DOHH2 (cell line): Measurements from ENCODE around the gene GRIN2C.

Experiments
- CTCF ChIP-seq: fragments of 200-600 bp; sonication (generic); IDR thresholded peaks from one replicate; pipeline ENCODE4 v1.5.1; 2014; ENCODE audit warnings: antibody characterized with exemption, mild to moderate bottlenecking, low read depth, low read length; ENCODE audit not compliant: poor library complexity, severe bottlenecking
- EZH2phosphoT487 ChIP-seq: fragments of 200-600 bp; sonication (generic); IDR thresholded peaks from 2 replicates; pipeline ENCODE4 v1.6.1; 2017; ENCODE audit warnings: borderline replicate concordance, mild to moderate bottlenecking, antibody characterized with exemption, low read length, moderate library complexity, mixed read lengths

DNA sequence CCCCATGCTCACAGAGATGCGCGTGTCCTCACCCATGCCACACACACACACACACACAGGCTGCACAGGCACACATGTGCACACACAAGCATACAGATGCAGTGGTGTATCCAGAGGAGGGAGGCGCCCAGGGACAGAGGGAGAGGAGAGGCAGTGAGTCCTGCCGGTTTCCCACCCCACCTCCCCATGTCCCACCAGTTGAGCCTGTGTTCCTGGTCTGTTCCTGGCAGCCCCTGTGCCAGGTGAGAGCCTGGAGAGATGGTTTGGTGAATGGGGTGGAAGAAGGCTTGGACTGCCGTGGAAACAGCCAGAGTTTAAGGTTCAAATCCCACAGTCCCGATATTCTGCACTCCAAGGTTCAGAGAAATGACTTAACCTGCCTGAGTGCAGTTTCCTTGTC, 44.0 kb upstream of the GRIN2C start:
- no peak for TF ChIP-seq EZH2phosphoT487
- no peak for TF ChIP-seq CTCF
